Measurements from ENCODE around the gene LIN28A.

DNA sequence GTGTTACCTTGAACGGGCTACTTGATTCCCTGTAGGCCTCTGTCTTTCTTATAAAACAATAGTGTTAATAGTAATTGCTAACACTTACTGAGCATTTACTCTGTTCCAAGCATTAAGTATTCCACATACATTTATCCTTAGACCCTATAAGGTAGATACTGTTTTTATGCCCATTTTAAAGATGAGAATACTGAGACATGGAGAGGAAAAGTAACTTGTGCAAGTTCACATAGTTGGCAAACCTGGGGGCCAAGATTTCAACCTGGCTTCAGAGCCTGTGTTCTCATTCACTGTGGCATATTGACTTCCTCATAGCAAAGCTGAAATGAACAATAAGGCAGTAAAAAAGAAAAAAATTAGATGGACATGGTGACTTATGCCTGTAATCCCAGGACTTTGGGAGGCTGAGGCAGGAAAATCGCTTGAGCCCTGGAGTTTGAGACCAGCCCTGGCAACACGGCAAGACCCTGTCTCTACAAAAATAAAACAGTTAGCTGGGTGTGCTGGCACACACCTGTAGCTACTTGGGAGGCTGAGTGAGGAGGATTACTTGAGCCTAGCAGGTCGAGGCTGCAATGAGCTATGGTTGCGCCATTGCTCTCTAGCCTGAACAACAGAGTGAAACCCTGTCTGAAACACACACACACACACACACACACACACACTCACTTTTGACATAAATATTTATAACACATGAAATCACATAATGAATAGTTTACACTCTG lies 42.0 kb downstream of the LIN28A start:
- TF ChIP-seq, protein P1, sequence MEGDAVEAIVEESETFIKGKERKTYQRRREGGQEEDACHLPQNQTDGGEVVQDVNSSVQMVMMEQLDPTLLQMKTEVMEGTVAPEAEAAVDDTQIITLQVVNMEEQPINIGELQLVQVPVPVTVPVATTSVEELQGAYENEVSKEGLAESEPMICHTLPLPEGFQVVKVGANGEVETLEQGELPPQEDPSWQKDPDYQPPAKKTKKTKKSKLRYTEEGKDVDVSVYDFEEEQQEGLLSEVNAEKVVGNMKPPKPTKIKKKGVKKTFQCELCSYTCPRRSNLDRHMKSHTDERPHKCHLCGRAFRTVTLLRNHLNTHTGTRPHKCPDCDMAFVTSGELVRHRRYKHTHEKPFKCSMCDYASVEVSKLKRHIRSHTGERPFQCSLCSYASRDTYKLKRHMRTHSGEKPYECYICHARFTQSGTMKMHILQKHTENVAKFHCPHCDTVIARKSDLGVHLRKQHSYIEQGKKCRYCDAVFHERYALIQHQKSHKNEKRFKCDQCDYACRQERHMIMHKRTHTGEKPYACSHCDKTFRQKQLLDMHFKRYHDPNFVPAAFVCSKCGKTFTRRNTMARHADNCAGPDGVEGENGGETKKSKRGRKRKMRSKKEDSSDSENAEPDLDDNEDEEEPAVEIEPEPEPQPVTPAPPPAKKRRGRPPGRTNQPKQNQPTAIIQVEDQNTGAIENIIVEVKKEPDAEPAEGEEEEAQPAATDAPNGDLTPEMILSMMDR (conservative IDR thresholded peaks at IDR 0.05; ENCODE audit: low read depth in 2 of 2): no peak
- TF ChIP-seq EZH2 (IDR thresholded peaks at IDR 0.05; ENCODE audit: low read depth, unreplicated experiment) (no peak), NANOG (IDR thresholded peaks at IDR 0.05; ENCODE audit: borderline replicate concordance) (no peak), ZNF331 (CRISPR knock-in tag; IDR thresholded peaks at IDR 0.05; ENCODE audit: low read depth) (no peak), REST (IDR thresholded peaks at IDR 0.05; ENCODE audit: unreplicated experiment) (no peak), POLR2AphosphoS5 (IDR thresholded peaks at IDR 0.05; ENCODE audit: low read depth) (no peak), EZH2phosphoT487 (IDR thresholded peaks at IDR 0.05; ENCODE audit: unreplicated experiment) (no peak), CREB1 (CRISPR knock-in tag; IDR thresholded peaks at IDR 0.05; ENCODE audit: low read depth) (no peak), JUNB (IDR thresholded peaks at IDR 0.05; ENCODE audit: unreplicated experiment) (no peak), ZNF114 (CRISPR knock-in tag; IDR thresholded peaks at IDR 0.05) (no peak), STAT1 (IDR thresholded peaks at IDR 0.05; ENCODE audit: unreplicated experiment) (no peak)
- TF ChIP-seq, protein P2, sequence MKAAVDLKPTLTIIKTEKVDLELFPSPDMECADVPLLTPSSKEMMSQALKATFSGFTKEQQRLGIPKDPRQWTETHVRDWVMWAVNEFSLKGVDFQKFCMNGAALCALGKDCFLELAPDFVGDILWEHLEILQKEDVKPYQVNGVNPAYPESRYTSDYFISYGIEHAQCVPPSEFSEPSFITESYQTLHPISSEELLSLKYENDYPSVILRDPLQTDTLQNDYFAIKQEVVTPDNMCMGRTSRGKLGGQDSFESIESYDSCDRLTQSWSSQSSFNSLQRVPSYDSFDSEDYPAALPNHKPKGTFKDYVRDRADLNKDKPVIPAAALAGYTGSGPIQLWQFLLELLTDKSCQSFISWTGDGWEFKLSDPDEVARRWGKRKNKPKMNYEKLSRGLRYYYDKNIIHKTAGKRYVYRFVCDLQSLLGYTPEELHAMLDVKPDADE (IDR thresholded peaks at IDR 0.05): no peak
- TF ChIP-seq, protein P3, sequence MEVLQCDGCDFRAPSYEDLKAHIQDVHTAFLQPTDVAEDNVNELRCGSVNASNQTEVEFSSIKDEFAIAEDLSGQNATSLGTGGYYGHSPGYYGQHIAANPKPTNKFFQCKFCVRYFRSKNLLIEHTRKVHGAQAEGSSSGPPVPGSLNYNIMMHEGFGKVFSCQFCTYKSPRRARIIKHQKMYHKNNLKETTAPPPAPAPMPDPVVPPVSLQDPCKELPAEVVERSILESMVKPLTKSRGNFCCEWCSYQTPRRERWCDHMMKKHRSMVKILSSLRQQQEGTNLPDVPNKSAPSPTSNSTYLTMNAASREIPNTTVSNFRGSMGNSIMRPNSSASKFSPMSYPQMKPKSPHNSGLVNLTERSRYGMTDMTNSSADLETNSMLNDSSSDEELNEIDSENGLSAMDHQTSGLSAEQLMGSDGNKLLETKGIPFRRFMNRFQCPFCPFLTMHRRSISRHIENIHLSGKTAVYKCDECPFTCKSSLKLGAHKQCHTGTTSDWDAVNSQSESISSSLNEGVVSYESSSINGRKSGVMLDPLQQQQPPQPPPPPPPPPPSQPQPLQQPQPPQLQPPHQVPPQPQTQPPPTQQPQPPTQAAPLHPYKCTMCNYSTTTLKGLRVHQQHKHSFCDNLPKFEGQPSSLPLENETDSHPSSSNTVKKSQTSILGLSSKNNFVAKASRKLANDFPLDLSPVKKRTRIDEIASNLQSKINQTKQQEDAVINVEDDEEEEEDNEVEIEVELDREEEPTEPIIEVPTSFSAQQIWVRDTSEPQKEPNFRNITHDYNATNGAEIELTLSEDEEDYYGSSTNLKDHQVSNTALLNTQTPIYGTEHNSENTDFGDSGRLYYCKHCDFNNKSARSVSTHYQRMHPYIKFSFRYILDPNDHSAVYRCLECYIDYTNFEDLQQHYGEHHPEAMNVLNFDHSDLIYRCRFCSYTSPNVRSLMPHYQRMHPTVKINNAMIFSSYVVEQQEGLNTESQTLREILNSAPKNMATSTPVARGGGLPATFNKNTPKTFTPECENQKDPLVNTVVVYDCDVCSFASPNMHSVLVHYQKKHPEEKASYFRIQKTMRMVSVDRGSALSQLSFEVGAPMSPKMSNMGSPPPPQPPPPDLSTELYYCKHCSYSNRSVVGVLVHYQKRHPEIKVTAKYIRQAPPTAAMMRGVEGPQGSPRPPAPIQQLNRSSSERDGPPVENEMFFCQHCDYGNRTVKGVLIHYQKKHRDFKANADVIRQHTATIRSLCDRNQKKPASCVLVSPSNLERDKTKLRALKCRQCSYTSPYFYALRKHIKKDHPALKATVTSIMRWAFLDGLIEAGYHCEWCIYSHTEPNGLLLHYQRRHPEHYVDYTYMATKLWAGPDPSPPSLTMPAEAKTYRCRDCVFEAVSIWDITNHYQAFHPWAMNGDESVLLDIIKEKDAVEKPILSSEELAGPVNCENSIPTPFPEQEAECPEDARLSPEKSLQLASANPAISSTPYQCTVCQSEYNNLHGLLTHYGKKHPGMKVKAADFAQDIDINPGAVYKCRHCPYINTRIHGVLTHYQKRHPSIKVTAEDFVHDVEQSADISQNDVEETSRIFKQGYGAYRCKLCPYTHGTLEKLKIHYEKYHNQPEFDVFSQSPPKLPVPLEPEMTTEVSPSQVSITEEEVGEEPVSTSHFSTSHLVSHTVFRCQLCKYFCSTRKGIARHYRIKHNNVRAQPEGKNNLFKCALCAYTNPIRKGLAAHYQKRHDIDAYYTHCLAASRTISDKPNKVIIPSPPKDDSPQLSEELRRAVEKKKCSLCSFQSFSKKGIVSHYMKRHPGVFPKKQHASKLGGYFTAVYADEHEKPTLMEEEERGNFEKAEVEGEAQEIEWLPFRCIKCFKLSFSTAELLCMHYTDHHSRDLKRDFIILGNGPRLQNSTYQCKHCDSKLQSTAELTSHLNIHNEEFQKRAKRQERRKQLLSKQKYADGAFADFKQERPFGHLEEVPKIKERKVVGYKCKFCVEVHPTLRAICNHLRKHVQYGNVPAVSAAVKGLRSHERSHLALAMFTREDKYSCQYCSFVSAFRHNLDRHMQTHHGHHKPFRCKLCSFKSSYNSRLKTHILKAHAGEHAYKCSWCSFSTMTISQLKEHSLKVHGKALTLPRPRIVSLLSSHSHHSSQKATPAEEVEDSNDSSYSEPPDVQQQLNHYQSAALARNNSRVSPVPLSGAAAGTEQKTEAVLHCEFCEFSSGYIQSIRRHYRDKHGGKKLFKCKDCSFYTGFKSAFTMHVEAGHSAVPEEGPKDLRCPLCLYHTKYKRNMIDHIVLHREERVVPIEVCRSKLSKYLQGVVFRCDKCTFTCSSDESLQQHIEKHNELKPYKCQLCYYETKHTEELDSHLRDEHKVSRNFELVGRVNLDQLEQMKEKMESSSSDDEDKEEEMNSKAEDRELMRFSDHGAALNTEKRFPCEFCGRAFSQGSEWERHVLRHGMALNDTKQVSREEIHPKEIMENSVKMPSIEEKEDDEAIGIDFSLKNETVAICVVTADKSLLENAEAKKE (CRISPR knock-in tag; IDR thresholded peaks at IDR 0.05): no peak

All from GM23338 (cell line).